LHCN-M2 (cell line): ENCODE data around the gene PCLAF. TPM values are rescaled to one million over a fixed set of nuclear protein-coding genes. Genes with fewer than 3 reads are reported as not detected.
"Not testable (repeated sequence)": the region's sequence is repeated elsewhere in the genome, so short reads cannot be mapped to it uniquely, and the experiment has no call there.

Experiments used
- DNase-seq: peaks from one replicate; pipeline ENCODE4 v3.0.0-alpha.2; 2012; ENCODE audit warnings: low read depth
- polyA plus RNA-seq: library from polyadenylated mRNA; unstranded; fragments of >200 nt; gene quantifications from one replicate; pipeline ENCODE4 v1.2.1, GENCODE V29; 2012; ENCODE audit warnings: missing spikeins
- total RNA-seq: library from RNA; depleted of rRNA; stranded (reverse); fragments of >200 nt; gene quantifications from 2 replicates; pipeline ENCODE4 v1.2.3, GENCODE V29; 2014; rRNA removed

The PCLAF gene, protein sequence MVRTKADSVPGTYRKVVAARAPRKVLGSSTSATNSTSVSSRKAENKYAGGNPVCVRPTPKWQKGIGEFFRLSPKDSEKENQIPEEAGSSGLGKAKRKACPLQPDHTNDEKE
- 87.3 and 126 TPM in 2 replicates for total RNA-seq
- polyA plus RNA-seq = 97.3 TPM

DNA sequence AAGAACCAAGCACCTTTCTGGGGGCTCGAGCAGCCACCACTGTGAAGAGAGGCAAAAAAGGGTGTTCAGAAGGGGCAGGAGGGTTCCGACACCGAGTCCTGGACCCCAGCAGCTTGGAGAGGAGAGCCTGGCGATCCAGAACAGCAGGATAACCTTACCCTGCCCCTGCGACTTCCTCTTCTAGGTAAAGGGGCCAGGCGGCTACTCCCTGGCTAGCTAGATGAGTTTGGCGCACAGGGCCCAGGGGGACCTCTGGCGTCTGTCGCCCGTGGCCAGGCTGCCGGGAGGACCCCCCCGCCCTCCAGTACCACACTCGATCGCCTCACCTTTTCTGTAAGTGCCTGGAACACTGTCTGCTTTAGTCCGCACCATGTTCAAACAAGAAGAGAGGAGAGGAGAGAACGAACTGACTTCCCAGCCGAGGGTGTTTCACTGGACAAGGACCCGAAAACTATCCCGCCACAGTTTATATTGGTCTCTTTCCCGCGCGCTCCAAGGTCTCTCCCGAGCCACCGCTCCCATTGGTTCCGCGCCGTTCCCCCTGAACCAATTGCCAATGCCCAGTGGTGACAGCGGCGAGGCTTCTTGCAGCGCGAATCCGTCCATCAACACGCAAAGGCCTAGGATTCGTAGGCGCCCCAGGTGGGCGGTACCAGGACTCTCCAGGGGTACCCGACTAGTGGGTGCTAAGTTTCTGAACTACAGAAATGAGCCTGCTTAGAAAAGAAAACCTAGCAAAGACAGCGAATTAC is at the start of gene PCLAF:
TSS of gene PCLAF (minus strand) at position 442 of the 752 bp plus-strand sequence. CDS start at position 372, 70 bp downstream.
- DNase-seq = peak; percentile 98

DNA sequence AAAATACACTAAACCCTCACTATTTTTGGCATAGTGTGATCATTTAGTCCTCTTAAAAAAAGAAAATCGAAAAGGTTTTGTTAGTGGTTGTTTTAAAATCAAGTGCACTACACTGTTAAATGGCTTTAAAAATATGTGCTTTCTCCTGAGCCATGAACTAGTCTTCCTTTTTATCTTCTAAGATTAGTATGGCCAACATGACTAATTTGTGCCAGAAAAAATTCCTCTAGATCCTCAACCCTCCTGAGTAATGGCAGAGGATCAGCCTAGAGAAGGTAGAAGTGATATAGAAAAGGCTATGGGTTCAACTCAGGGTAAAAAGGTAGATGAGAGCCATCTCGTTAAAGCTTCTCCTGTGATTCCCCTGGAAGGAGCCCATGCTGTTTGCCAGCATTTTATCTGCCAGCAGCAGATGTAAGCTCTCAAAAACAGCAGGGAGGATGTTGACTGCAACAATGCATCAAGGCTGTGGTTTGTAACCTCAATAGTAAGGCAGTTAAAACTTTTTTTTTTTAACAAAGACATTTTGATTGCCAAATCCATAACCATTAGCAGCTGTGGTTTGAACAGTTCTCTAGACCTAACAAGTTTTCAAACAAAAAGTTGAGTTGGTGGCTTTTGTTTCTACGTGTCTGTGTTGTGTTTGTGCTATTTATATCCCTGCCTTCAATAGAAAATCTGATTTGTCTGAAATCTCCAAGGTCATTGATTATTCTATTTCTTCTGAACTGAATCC is 48.9 kb upstream of the PCLAF start:
- DNase-seq = peak; percentile 93

DNA sequence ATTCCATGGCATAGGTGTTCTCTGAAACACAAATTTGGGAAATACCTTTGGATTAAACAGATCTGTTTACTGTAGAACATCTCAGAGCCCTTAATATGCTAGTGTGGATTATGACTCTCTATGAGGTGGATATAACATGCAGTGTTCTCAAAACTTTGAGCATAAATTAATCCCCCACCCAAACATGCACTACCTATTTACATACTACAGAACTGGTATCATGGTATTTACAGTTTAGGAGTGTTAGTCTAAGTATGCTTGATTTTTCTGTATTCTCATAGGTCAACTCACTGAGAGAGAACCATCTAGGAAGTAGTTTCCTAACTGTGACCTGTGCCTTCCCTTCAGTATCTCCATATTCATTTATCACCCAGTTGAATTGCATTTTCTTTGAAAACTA is 48.2 kb upstream of the PCLAF start:
- no peak for DNase-seq

DNA sequence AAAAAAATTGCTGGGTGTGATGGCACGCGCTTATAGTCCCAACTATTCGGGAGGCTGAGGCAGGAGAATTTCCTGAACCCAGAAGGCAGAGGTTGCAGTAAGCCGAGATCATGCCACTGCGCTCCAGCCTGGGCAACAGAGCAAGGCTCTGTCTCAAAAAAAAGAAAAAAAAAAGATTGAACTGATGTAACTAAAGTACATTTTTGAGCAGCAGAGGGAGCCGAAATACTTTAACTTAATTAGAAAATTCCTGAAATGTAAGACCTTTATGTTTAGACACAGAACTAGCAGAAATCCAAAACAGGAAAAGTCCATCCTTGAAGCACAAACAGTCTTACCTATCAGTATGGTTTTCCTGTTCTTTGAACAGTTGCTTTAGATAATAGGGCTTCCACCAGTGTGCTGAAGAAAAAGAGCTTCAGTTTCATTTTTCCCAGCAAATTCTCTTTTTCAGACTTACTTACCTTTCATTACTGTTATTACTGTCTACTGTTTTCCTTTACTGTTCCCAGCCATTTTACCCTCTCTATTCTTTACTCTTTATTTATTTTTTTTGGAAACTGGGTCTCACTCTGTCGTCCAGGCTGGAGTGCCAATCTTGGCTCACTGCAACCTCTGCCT is 45.7 kb upstream of the PCLAF start:
- peak; percentile 39 for DNase-seq

DNA sequence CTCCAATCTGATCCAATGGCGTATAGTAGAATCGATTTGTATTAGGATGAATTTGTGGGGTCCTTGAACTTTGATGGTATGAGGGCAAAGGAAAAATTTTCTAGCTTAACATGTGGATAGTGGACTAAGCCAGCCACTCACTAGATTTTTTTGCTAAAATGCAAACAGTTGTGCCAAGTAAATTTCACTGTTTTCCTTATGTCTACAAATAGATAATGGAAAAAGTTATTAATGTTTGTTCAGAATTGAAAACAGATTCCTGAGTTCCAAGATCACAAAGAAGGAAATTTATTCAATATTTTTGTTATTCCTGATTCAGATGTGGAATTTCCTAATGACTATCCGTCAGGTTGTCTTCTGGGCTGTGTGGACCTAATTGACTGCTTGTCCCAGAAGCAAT is 44.0 kb upstream of the PCLAF start:
- no peak for DNase-seq

DNA sequence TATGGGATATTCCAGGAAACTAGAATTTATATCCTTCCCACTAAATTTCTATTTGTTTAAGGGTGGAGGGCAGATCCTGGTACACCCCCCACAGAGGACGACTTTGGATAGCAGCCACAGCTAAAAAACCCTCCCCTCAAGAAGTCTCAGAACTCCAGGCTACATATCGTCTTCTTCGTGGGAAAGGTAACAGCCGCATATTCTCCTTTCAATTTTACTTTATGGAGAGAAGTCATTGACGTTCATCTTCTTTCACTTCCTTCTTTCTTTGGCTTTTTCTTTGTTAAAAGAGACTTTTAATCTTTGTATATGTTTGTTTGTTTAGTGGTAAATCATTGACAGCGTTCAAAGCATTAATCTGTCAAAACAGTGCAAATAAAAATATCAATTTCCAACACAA is 42.7 kb upstream of the PCLAF start:
- DNase-seq = no peak

DNA sequence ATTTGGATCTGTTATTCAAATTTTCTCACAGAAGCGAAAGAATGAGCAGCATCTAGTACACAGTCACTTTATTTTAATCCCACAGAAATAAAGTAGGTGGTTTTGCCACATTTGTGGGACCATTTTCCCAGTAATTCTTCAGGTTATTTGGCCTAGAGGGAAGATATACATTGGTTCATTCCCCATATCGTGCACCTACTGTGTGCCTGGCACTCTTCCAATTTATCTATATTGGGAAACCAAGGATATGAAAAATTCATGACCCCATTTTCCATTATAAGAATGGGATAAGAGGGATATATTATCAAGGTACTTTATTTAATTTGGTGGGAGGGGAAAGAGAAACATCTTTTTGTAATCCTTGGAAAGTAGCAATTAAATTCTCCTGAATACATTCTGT is 41.5 kb upstream of the PCLAF start:
- DNase-seq = no peak

DNA sequence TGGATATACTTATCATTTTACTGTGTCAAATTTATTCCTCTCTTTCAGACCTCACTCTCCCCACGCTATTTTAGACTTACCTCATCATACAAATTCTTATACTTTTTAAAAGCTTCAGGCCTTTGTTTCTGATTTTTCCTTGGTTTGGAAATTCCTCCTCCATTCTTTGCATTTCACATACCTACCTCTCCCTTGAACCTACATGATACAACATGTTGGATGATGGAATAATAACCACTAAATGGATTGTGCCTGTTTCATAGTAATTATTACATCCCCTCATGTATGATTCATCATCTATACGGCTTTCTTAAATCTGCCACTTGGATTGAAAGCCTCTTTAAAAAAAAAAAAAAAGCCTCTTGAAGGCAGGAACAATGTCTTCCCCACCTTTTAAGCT is 31.0 kb upstream of the PCLAF start:
- DNase-seq = no peak

DNA sequence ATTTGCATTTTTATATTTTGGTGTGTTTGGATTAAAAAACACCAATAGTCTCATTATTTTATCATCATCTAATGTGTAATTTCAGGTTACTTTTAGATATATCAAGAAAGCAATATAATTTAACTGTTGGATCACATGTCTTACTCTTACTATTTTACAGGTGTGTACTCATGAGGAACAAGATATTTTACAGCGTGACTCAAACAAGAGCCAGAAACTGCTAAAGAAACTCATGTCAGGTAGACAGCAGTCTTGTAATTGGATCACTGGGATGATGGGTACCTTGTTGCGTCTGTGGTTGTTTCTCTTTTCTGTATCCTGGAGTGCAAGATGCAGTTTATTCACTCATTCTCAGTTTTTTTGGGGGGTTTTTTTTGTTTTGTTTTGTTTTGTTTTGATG is 19.3 kb upstream of the PCLAF start:
- DNase-seq = no peak

DNA sequence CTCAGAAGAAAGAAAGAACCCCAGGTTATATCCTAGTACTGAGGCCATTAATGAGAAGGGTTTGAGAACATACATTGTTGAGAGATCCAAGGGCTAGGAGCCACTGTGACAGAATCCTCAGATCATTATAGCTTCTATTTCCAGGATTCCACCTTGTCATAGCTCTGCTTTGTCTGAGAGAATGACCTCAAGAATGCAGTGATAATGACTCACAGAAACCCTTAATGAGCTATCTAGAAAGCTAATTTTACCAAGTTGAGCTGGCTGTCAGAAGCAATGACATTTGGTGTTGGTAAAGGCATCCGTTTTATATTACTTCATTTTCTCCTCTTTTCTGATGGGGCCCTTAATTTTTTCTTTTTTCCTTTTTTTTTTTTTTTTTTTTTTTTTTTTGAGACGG is 17.3 kb upstream of the PCLAF start:
- DNase-seq = no peak

DNA sequence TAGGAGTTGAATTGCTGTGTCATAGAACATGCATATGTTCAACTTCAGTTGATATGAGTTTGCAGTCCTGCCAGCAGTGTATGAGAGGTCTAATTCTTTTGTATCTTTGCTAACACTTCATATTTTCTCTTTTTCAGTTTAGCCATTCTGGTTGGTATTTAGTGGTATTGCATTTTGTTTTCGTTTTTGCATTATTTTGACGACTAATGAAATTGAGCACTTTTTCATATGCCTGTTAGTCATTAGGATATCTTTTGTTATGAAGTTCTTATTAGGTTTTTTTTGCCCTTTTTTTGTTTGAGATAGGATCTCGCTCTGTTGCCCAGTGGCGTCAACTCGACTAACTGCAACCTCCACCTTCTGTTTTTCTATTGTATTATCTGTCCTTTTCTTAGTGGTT is 15.5 kb upstream of the PCLAF start:
- DNase-seq = no peak

DNA sequence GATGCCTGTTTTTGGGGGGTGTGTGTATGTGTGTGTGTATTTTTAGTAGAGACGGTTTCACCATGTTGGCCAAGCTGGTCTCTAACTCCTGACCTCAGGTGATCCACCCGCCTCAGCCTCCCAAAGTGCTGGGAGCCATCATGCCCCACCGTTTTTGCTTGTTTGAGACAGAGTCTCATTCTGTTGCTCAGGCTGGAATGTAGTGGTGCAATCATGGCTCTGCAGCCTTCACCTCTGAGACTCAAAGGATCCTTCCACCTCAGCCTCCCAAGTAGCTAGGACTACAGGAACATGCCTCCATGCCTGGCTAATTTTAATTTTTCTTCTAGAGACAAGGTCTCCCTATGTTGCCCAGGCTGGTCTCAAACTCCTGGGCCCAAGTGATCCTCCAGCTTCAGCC is 11.2 kb upstream of the PCLAF start:
- DNase-seq = not testable (repeated sequence)

DNA sequence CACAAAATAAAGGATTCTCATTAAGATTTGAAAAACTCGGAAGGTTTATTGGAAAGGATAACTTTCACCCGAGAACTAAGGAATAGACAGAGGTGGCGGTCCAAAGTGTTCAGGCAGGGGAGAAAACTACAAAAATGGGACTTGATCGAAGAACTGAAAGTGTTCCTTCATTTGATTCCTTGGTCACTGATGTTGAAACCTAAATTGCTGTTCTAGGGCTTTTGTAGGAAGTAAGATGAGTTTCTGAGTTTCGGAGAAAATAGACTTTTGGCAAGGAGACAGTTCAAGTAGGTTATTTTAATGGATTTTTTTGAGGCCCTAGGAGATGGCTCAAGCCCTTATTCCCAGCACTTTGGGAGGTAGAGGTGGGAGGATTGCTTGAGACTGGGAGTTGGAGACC is 7.8 kb upstream of the PCLAF start:
- no peak for DNase-seq

DNA sequence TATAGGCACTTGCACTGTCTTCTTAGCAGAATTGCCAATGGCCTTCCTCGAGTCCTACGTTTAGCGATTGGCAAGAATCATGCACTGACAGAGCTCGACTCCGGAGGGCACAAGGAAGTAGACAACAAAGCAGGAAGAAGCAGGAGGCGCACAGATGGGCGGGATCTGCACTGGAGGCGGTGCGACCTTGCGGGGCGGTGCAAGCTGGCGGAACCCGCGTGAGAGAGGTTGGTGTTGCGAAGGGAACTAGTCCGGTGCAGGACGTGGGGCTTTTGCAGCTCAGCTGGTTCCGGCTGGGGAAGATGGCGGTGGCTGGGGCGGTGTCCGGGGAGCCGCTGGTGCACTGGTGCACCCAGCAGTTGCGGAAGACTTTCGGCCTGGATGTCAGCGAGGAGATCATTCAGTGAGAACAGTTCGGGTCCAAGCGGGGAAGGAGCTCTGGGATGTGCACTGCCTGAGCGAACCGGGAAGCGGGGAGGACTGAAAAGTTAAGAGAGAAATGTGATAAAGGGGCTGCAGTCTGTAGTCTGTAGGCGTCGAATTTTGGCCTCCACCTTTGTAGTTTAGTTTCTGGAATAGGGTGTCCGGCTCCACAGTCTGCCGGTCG is 6.4 kb upstream of the PCLAF start, which contains the start of gene TRIP4:
TSS of gene TRIP4 (plus strand) at position 275 of the 607 bp plus-strand sequence. CDS start at position 303, 28 bp downstream.
- peak; percentile 96 for DNase-seq

DNA sequence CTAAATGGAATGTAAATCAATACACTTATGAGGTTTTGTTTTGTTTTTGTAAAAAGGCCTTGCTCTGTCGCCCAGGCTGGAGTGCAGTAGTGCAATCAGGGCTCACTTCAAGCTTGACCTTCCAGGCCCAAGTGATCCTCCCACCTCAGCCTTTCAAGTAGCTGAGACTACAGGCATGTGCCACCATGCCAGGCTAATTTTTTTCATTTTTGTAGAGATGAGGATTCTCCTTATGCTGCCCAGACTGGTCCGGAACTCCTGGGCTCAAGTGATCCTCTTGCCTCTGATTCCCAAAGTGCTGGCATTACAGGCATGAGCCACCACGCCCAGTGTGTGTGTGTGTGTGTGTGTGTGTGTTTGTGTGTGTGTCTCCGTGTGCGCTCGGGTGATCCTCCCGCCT is 5.0 kb upstream of the PCLAF start:
- DNase-seq = no peak

DNA sequence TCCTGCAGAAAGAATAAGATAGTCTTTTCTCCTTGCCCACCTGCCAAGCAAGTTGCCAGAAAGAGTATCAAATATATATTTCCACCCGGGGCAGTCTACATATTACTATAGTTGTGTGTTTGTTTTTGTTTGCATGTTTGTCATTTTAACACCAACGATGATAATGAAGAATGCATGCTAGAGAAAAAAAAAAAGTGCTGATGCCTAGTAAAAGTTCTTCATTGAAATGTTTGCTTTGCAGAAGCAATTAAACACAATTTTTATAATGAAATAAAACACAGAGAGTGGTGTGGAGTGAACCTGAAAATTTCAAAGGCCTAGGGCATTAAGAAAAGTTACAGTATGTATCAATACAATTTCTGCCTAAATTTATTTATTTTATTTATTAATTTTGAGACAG is 2.5 kb upstream of the PCLAF start:
- DNase-seq = no peak

DNA sequence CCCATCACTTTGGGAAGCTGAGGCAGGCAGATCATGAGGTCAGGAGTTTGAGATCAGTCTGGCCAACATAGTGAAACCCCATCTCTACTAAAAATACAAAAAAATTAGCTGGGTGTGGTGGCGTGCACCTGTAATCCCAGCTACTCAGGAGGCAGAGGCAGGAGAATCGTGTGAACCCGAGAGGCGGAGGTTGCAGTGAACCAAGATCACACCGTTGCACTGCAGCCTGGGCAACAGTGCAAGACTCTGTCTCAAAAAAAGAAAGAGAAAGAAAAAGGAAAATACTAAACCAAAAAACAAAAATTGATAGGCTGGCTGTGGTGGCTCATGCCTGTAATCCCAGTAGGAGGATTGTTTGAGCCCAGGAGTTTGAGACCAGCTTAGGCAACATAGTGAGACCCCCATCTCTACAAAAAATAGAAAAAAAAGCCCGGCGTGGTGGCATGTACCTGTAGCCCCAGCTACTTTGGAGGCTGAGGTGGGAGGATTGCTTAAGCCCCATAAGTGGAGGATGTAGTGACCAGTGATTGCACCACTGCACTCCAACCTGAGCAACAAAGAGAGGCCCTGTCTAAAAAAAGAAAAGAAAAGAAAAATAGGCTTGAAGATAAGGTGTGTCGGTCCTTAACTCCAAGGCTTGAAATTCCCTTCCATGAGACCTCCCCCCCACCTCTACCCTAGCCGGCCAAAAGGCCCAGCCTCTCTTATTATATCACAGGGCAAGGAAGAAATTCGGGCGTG is 941 bp downstream of the PCLAF start:
- DNase-seq = not testable (repeated sequence)

DNA sequence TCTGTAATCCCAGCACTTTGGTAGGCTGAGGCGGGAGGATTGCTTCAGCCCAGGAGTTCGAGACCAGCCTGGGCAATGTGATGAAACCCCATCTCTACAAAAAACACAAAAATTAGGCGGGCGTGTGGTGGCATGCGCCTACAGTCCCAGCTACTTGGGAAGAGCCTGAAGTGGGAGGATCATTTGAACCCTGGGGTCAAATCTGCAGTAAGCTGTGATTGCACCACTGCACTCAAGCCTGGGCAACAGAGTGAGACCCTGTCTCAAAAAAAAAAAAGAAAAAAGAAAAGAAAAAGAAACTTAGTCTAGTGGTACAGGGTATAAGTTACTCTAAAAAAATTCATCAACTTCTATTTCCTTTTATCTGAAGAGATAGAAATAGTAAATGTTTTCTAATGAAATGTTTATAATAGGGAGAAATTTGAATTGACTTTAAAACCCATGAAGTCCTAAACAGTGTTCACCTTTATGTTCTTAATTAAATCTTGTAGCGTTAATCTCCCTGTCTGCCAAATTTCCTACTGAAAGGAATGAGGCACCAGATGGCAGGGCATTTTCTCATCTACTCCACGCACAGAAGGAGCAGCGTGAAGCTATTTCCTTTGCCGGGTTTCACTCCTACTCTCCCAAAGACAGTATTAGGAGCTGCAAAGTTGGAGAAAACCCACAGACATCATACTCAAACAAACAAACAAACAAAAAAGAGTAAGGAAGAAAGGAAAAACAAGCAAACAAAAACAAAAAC is 1.9 kb downstream of the PCLAF start:
- DNase-seq = no peak

DNA sequence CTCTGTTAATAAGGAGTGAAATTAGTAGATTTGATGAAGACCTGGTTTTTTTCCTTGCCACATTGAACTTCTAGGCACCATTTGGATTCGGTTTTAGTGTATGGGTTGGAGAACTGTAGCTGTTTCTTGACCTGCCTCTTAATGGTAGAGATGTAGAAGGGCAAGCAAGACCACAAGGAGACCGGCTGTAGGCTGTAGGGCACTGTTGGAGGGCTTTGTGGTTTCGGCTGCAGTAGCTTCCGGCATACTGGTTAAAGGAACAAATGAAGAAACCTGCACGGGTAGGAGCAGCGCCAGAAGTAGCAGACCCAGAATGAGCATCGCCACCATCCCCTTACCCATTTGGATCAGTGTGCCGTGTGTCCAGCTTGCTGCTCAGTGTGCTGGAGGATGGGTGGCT is 7.9 kb downstream of the PCLAF start:
- DNase-seq = no peak

DNA sequence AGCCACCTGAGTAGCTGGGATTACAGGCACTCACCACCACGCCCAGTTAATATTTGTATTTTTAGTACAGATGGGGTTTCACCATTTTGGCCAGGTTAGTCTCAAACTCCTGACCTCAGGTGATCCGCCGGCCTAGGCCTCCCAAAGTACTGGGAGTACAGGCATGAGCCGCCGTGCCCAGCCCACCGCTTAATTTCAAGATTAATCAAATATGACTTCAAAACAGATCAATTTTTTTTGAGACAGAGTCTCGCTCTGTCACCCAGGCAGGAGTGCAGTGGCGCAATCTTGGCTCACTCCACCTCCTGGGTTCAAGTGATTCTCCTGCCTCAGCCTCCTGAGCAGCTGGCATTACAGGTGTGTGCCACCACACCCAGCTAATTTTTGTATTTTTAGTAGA is 9.9 kb downstream of the PCLAF start:
- DNase-seq = not testable (repeated sequence)
